ENCODE measurements around the gene DAPK2. TPM values are rescaled to one million over a fixed set of nuclear protein-coding genes. Genes with fewer than 3 reads are reported as not detected.

Gene DAPK2
- total RNA-seq, 1 donor from 2014 or later, result 2.4 TPM

- TF ChIP-seq CTCF (IDR thresholded peaks at IDR 0.05), result peak; percentile 47 to 70 (median 63)
- Histone ChIP-seq H3K36me3 (no peaks in the 10 kb centered on the region), H3K4me1 (no peaks in the 10 kb centered on the region), H3K27ac (no peak overlapping the region), H3K4me3 (no peak overlapping the region), H3K9me3 (no peaks in the 10 kb centered on the region), H3K27me3 (no peaks in the 10 kb centered on the region)
- DNase-seq (ENCODE audit: low spot score in 2 of 2), result peak; percentile 28 to 82
- intact Hi-C loops (cut with DNase I), result loop anchor here (2.0 kb wide), 1 partner anchor 140 kb away; no protein-coding TSS in a partner anchor
These were observed 155.1 kb downstream of the DAPK2 start for GRCh38 chr15:63891079-63891767.

GRCh38 chr15:63890617-63891016 lies 155.7 kb downstream of the DAPK2 start:
- no peaks in the 10 kb centered on the region for H3K36me3 ChIP-seq
- H3K27me3 ChIP-seq, result no peaks in the 10 kb centered on the region
- DNase-seq (ENCODE audit: low spot score in 2 of 2), result no peak
- no peaks in the 10 kb centered on the region for H3K4me1 ChIP-seq
- H3K4me3 ChIP-seq, result no peak overlapping the region
- intact Hi-C loops (cut with DNase I), result loop anchor here (2.0 kb wide), 1 partner anchor 140 kb away; no protein-coding TSS in a partner anchor
- no peak for TF ChIP-seq CTCF (IDR thresholded peaks at IDR 0.05)
- H3K27ac ChIP-seq, result no peak overlapping the region
- H3K9me3 ChIP-seq, result no peaks in the 10 kb centered on the region

- Histone ChIP-seq H3K27me3 (no peaks in the 10 kb centered on the region), H3K4me3 (no peak overlapping the region), H3K4me1 (no peaks in the 10 kb centered on the region), H3K36me3 (no peaks in the 10 kb centered on the region), H3K27ac (no peak overlapping the region), H3K9me3 (no peaks in the 10 kb centered on the region)
- no peak for DNase-seq (ENCODE audit: low spot score in 2 of 2)
- TF ChIP-seq CTCF (IDR thresholded peaks at IDR 0.05), result no peak
- intact Hi-C loops (cut with DNase I), result loop anchor here (2.0 kb wide), 1 partner anchor 139 kb away; no protein-coding TSS in a partner anchor
These were observed 156.5 kb downstream of the DAPK2 start for GRCh38 chr15:63889831-63890230.

- intact Hi-C loops (cut with DNase I), result no loop called here
- Histone ChIP-seq H3K36me3 (no peaks in the 10 kb centered on the region), H3K9me3 (no peaks in the 10 kb centered on the region), H3K4me1 (no peaks in the 10 kb centered on the region), H3K4me3 (no peak overlapping the region), H3K27me3 (no peaks in the 10 kb centered on the region), H3K27ac (no peak overlapping the region)
- DNase-seq (ENCODE audit: low spot score in 2 of 2), result no peak
- TF ChIP-seq CTCF (IDR thresholded peaks at IDR 0.05), result no peak
These were observed 157.5 kb downstream of the DAPK2 start for GRCh38 chr15:63888823-63889222.

GRCh38 chr15:63888146-63888545 lies 158.1 kb downstream of the DAPK2 start:
- H3K27me3 ChIP-seq, result no peaks in the 10 kb centered on the region
- DNase-seq (ENCODE audit: low spot score in 2 of 2), result no peak
- intact Hi-C loops (cut with DNase I), result no loop called here

More at GRCh38 chr15:63888146-63888545, 158.1 kb downstream of the DAPK2 start:
- no peak overlapping the region for H3K27ac ChIP-seq
- TF ChIP-seq CTCF (IDR thresholded peaks at IDR 0.05), result no peak
- no peaks in the 10 kb centered on the region for H3K36me3 ChIP-seq
- no peak overlapping the region for H3K4me3 ChIP-seq
- no peaks in the 10 kb centered on the region for H3K9me3 ChIP-seq
- H3K4me1 ChIP-seq, result no peaks in the 10 kb centered on the region

All from ascending aorta (tissue), 2 donors.